HFFc6 (cell line): ENCODE data around the gene GSN. TPM values are rescaled to one million over a fixed set of nuclear protein-coding genes. Genes with fewer than 3 reads are reported as not detected.

Source experiments
- DNase-seq: peaks from one replicate; pipeline ENCODE4 v3.0.0-alpha.2; 2018
- H3K27ac Mint-ChIP-seq: 2 replicates; pipeline ENCODE4 v1.8.0; 2020; ENCODE audit warnings: mild to moderate bottlenecking, mixed read lengths
- H3K27me3 Mint-ChIP-seq: 2 replicates; pipeline ENCODE4 v1.8.0; 2021; ENCODE audit warnings: mild to moderate bottlenecking, moderate library complexity, mixed read lengths; ENCODE audit not compliant: insufficient read depth
- H3K36me3 Mint-ChIP-seq: 2 replicates; pipeline ENCODE4 v1.8.0; 2021; ENCODE audit warnings: low read depth, mixed read lengths
- H3K4me1 Mint-ChIP-seq: 2 replicates; pipeline ENCODE4 v1.8.0; 2020; ENCODE audit warnings: low read depth, mixed read lengths
- H3K4me3 Mint-ChIP-seq: 2 replicates; pipeline ENCODE4 v1.8.0; 2020; ENCODE audit warnings: mild to moderate bottlenecking, moderate library complexity, mixed read lengths
- H3K9me3 Mint-ChIP-seq: 2 replicates; pipeline ENCODE4 v1.8.0; 2020; ENCODE audit warnings: mild to moderate bottlenecking, mixed read lengths
- CTCF ChIP-seq: fragments of 200-600 bp; sonication (generic); IDR thresholded peaks from 2 replicates; pipeline ENCODE4 v1.5.0; 2021; ENCODE audit warnings: antibody characterized with exemption, mild to moderate bottlenecking
- total RNA-seq, 6 experiments: library from RNA; stranded (reverse); fragmentation: NEBNext Ultra II Directional; extraction: Animal tissue kit (Norgen Biotek cat#: 25700); gene quantifications; 2 replicates in 1 of 6; 3 replicates in 5 of 6; pipeline ENCODE4 v1.2.3, GENCODE V29; 2021

The GSN gene
- total RNA-seq, 6 experiments from 2014 or later, result 288 to 394 (median 318) TPM

- Mint-ChIP-seq H3K27me3 (no peaks in the 10 kb centered on the region; the same call in 1 of the 2 replicates), H3K27ac (no peak overlapping the region), H3K4me1 (peaks cover 37% of the 10 kb centered on the region), H3K36me3 (peaks cover 30% of the 10 kb centered on the region), H3K4me3 (no peak overlapping the region), H3K9me3 (no peaks in the 10 kb centered on the region)
- TF ChIP-seq CTCF, result no peak
- no peak for DNase-seq
Measured at GRCh38 chr9:121348221-121348620, 80.3 kb downstream of the GSN start.

- TF ChIP-seq CTCF, result no peak
- H3K4me3 Mint-ChIP-seq, result no peak overlapping the region
- no peak for DNase-seq
- H3K27ac Mint-ChIP-seq, result no peak overlapping the region
- no peaks in the 10 kb centered on the region for H3K9me3 Mint-ChIP-seq
- peaks cover 38% of the 10 kb centered on the region for H3K36me3 Mint-ChIP-seq
- H3K4me1 Mint-ChIP-seq, result peaks cover 44% of the 10 kb centered on the region
- no peaks in the 10 kb centered on the region; the same call in 1 of the 2 replicates for H3K27me3 Mint-ChIP-seq
Measured at GRCh38 chr9:121349009-121349408, 81.0 kb downstream of the GSN start.

GRCh38 chr9:121350036-121350435 is 82.1 kb downstream of the GSN start:
- Mint-ChIP-seq H3K36me3 (peaks cover 41% of the 10 kb centered on the region), H3K4me3 (no peak overlapping the region), H3K4me1 (peaks cover 50% of the 10 kb centered on the region), H3K27me3 (no peaks in the 10 kb centered on the region; the same call in 1 of the 2 replicates), H3K27ac (peak overlapping the region; percentile 77; the same call in 1 of the 2 replicates), H3K9me3 (no peaks in the 10 kb centered on the region)
- TF ChIP-seq CTCF, result no peak
- DNase-seq, result no peak

GRCh38 chr9:121350993-121351561 is 83.1 kb downstream of the GSN start:
- Mint-ChIP-seq H3K27ac (peak overlapping the region; percentile 77), H3K4me1 (peaks cover 57% of the 10 kb centered on the region), H3K27me3 (no peaks in the 10 kb centered on the region; the same call in 1 of the 2 replicates), H3K4me3 (peak overlapping the region; percentile 65), H3K36me3 (peaks cover 42% of the 10 kb centered on the region), H3K9me3 (no peaks in the 10 kb centered on the region)
- TF ChIP-seq CTCF, result no peak
- DNase-seq, result peak; percentile 87

GRCh38 chr9:121353241-121354061 is 85.5 kb downstream of the GSN start:
- no peaks in the 10 kb centered on the region; the same call in 1 of the 2 replicates for H3K27me3 Mint-ChIP-seq
- H3K27ac Mint-ChIP-seq, result peak overlapping the region; percentile 57; the same call in 1 of the 2 replicates
- H3K4me3 Mint-ChIP-seq, result no peak overlapping the region; the same call in 1 of the 2 replicates
- no peaks in the 10 kb centered on the region for H3K9me3 Mint-ChIP-seq
- DNase-seq, result no peak
- H3K4me1 Mint-ChIP-seq, result peaks cover 76% of the 10 kb centered on the region
- H3K36me3 Mint-ChIP-seq, result peaks cover 34% of the 10 kb centered on the region
- TF ChIP-seq CTCF, result no peak
